HG03280 (cell line): ENCODE data around the gene GNGT2.
"Not testable (repeated sequence)": the region's sequence is repeated elsewhere in the genome, so short reads cannot be mapped to it uniquely, and the experiment has no call there.

Experiments used
- ATAC-seq: cut with Tn5 transposase; IDR thresholded peaks from one replicate; pipeline ENCODE4 v1.9.1; 2021; ENCODE audit warnings: mild to moderate bottlenecking, moderate library complexity; ENCODE audit not compliant: unreplicated experiment

GNGT2 gene

GRCh38 chr17:49213399-49213798 lies 3.0 kb upstream of the GNGT2 start:
- no peak for ATAC-seq

- no peak for ATAC-seq
These were observed 1.3 kb downstream of the GNGT2 start for GRCh38 chr17:49209061-49209571.

GRCh38 chr17:49204516-49204915 lies 5.9 kb downstream of the GNGT2 start:
- ATAC-seq = no peak

- no peak for ATAC-seq
These were observed 6.6 kb downstream of the GNGT2 start for GRCh38 chr17:49203796-49204195.

GRCh38 chr17:49201481-49201927 lies 8.9 kb downstream of the GNGT2 start:
- ATAC-seq = no peak

- no peak for ATAC-seq
These were observed 9.8 kb downstream of the GNGT2 start for GRCh38 chr17:49200423-49201083.

- ATAC-seq = no peak
These were observed 12.2 kb downstream of the GNGT2 start for GRCh38 chr17:49198211-49198610.

GRCh38 chr17:49197346-49197998 lies 12.9 kb downstream of the GNGT2 start:
- ATAC-seq = no peak

GRCh38 chr17:49196520-49196919 lies 13.9 kb downstream of the GNGT2 start:
- no peak for ATAC-seq

- ATAC-seq = no peak
These were observed 14.6 kb downstream of the GNGT2 start for GRCh38 chr17:49195751-49196150.

- ATAC-seq = no peak
These were observed 16.1 kb downstream of the GNGT2 start for GRCh38 chr17:49194297-49194607.

GRCh38 chr17:49193513-49194296 lies 16.7 kb downstream of the GNGT2 start:
- ATAC-seq = no peak

GRCh38 chr17:49191917-49192741 lies 18.2 kb downstream of the GNGT2 start:
- peak; percentile 42 for ATAC-seq

- ATAC-seq = no peak
These were observed 18.9 kb downstream of the GNGT2 start for GRCh38 chr17:49191409-49191916.

GRCh38 chr17:49190932-49191331 lies 19.4 kb downstream of the GNGT2 start:
- ATAC-seq = no peak

- no peak for ATAC-seq
These were observed 23.1 kb downstream of the GNGT2 start for GRCh38 chr17:49187301-49187700.

- not testable (repeated sequence) for ATAC-seq
These were observed 25.0 kb downstream of the GNGT2 start for GRCh38 chr17:49185381-49185780.

GRCh38 chr17:49184522-49184921 lies 25.9 kb downstream of the GNGT2 start:
- ATAC-seq = not testable (repeated sequence)

- no peak for ATAC-seq
These were observed 26.6 kb downstream of the GNGT2 start for GRCh38 chr17:49183801-49184200.

GRCh38 chr17:49183341-49183740 lies 27.0 kb downstream of the GNGT2 start:
- no peak for ATAC-seq
